Smooth muscle cell (in vitro differentiated cells): ENCODE data around the gene SGF29. TPM values are rescaled to one million over a fixed set of nuclear protein-coding genes. Genes with fewer than 3 reads are reported as not detected.
"Not testable (repeated sequence)": the region's sequence is repeated elsewhere in the genome, so short reads cannot be mapped to it uniquely, and the experiment has no call there.

Experiments used
- DNase-seq: peaks from one replicate; lab custom pipeline; 2025; ENCODE audit not compliant: unreplicated experiment; lab: John Stamatoyannopoulos, UW
- H2AFZ ChIP-seq: fragments of 200-600 bp; sonication (generic); 2 replicates; pipeline ENCODE4 v1.6.0; 2016; ENCODE audit warnings: antibody characterized with exemption, low read depth, mild to moderate bottlenecking
- H3F3A ChIP-seq: fragments of 200-600 bp; sonication (generic); 2 replicates; pipeline ENCODE4 v1.6.0; 2017; ENCODE audit warnings: antibody characterized with exemption, low read depth
- H3K27ac ChIP-seq: fragments of 200-600 bp; sonication (generic); 2 replicates; pipeline ENCODE4 v1.5.1; 2016; ENCODE audit warnings: low read depth, mild to moderate bottlenecking
- H3K27me3 ChIP-seq: fragments of 200-600 bp; sonication (generic); 2 replicates; pipeline ENCODE4 v1.6.1; 2016; ENCODE audit warnings: low read depth, mild to moderate bottlenecking
- H3K36me3 ChIP-seq: fragments of 200-600 bp; sonication (generic); 2 replicates; pipeline ENCODE4 v1.5.1; 2016; ENCODE audit warnings: low read depth
- H3K4me1 ChIP-seq: fragments of 200-600 bp; sonication (generic); 2 replicates; pipeline ENCODE4 v1.5.1; 2016; ENCODE audit warnings: low read depth
- H3K4me2 ChIP-seq: fragments of 200-600 bp; sonication (generic); 2 replicates; pipeline ENCODE4 v1.6.0; 2016; ENCODE audit warnings: mild to moderate bottlenecking
- H3K4me3 ChIP-seq: fragments of 200-600 bp; sonication (generic); 2 replicates; pipeline ENCODE4 v1.5.1; 2016; ENCODE audit warnings: mild to moderate bottlenecking
- H3K79me2 ChIP-seq: fragments of 200-600 bp; sonication (generic); 2 replicates; pipeline ENCODE4 v1.6.0; 2016; ENCODE audit warnings: low read depth, mild to moderate bottlenecking
- H3K9ac ChIP-seq: fragments of 200-600 bp; sonication (generic); 2 replicates; pipeline ENCODE4 v1.6.0; 2016; ENCODE audit warnings: low read depth
- H3K9me3 ChIP-seq: fragments of 200-600 bp; sonication (generic); replicated peaks from 2 replicates; pipeline ENCODE4 v1.5.1; 2016; ENCODE audit warnings: low read depth
- H4K20me1 ChIP-seq: fragments of 200-600 bp; sonication (generic); 2 replicates; pipeline ENCODE4 v1.6.0; 2016; ENCODE audit warnings: low read depth
- CTCF ChIP-seq: fragments of 200-600 bp; sonication (generic); IDR thresholded peaks from 2 replicates; pipeline ENCODE4 v1.5.1; 2017; ENCODE audit warnings: borderline replicate concordance, mild to moderate bottlenecking, antibody characterized with exemption; ENCODE audit not compliant: insufficient read depth, poor library complexity, severe bottlenecking
- WGBS: methylation state at CpG from one replicate; pipeline ENCODE4 v1.1.7; 2016; ENCODE audit warnings: low lambda C conversion rate; 5-methylcytosine and 5-hydroxymethylcytosine counted together
- polyA plus RNA-seq: library from polyadenylated mRNA; unstranded; fragments of >200 nt; fragmentation: Nextera tagmentation; extraction: Ambion mirVana; gene quantifications from 2 replicates; pipeline ENCODE4 v1.2.1, GENCODE V29; 2016
- total RNA-seq: library from RNA; depleted of rRNA; stranded (reverse); fragments of >200 nt; gene quantifications from 2 replicates; pipeline ENCODE4 v1.2.3, GENCODE V29; 2014

SGF29 gene
- total and polyA plus RNA-seq, 2 experiments from 2014 or later, result 5.7 to 9.4 TPM

DNA sequence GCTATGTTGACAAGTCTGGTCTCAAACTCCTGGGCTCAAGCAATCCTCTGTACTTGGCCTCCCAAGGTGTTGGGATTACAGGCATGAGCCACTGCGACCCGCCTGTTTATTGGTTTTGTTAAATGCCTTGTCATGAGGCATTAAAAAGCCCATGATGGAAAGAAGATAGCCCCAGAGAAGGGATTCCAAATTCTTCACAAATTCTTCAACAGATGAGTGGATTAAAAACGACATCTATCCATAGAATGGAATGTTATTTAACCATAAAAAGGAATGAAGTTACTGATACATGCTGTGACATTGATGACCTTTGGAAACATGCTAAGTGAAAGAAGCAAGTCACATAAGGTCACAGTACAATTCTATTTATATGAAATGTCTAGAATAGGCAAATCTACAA is 4.7 kb downstream of the SGF29 start:
- WGBS, result 71% methylated on average over 3 of the region's 3 CpGs

GRCh38 chr16:28561557-28562187 is 8.0 kb downstream of the SGF29 start:
- 75% methylated on average over 7 of the region's 7 CpGs for WGBS
- no peaks in the 10 kb centered on the region for H3K9me3 ChIP-seq

More for the DNA sequence above, 4.7 kb downstream of the SGF29 start:
- Histone ChIP-seq H3K27ac (no peak overlapping the region), H3F3A (no peaks in the 10 kb centered on the region), H3K9me3 (no peaks in the 10 kb centered on the region), H3K9ac (no peak overlapping the region), H3K36me3 (no peaks in the 10 kb centered on the region), H3K4me3 (no peak overlapping the region), H4K20me1 (no peaks in the 10 kb centered on the region), H2AFZ (no peak overlapping the region), H3K4me1 (peaks cover 3% of the 10 kb centered on the region), H3K27me3 (no peaks in the 10 kb centered on the region), H3K79me2 (no peaks in the 10 kb centered on the region), H3K4me2 (no peak overlapping the region)
- no peak for DNase-seq
- no peak for TF ChIP-seq CTCF

DNA sequence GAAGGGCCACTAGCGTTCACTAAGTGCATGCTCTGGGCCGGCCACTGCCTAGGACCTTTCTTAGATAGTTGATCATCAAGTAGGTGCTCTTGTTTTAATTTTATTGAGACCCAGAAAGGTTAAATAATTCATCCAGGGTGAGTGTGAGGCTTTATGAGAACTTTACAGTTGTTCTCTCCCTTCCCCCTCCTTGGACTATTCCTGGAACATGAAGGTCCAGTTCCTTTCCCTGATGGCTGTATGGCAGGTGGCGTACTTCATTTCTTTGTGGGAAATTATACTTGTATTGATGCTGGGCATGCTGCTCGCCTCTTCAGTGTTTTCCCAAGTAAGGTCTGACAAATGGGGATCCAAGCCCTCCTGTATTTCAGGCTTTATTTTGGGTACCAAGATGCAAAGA is 8.5 kb downstream of the SGF29 start:
- H3K4me1 ChIP-seq, result no peaks in the 10 kb centered on the region
- no peaks in the 10 kb centered on the region for H4K20me1 ChIP-seq
- no peaks in the 10 kb centered on the region for H3K27me3 ChIP-seq
- H3K4me2 ChIP-seq, result no peak overlapping the region
- H3K79me2 ChIP-seq, result peaks cover 4% of the 10 kb centered on the region
- TF ChIP-seq CTCF, result no peak
- DNase-seq, result no peak
- H3K4me3 ChIP-seq, result no peak overlapping the region
- H3K27ac ChIP-seq, result no peak overlapping the region
- WGBS, result 99% methylated on average over 4 of the region's 4 CpGs
- H3F3A ChIP-seq, result no peaks in the 10 kb centered on the region
- no peaks in the 10 kb centered on the region for H3K36me3 ChIP-seq
- peaks cover under 1% of the 10 kb centered on the region for H3K9me3 ChIP-seq
- H3K9ac ChIP-seq, result no peak overlapping the region
- no peak overlapping the region for H2AFZ ChIP-seq

More at GRCh38 chr16:28561557-28562187, 8.0 kb downstream of the SGF29 start:
- no peak overlapping the region for H2AFZ ChIP-seq
- no peak overlapping the region for H3K4me2 ChIP-seq
- no peaks in the 10 kb centered on the region for H3K27me3 ChIP-seq
- no peaks in the 10 kb centered on the region for H3K79me2 ChIP-seq
- H3F3A ChIP-seq, result no peaks in the 10 kb centered on the region
- no peak overlapping the region for H3K4me3 ChIP-seq
- H4K20me1 ChIP-seq, result no peaks in the 10 kb centered on the region
- no peak for TF ChIP-seq CTCF
- H3K36me3 ChIP-seq, result no peaks in the 10 kb centered on the region
- H3K9ac ChIP-seq, result no peak overlapping the region
- H3K4me1 ChIP-seq, result no peaks in the 10 kb centered on the region
- no peak for DNase-seq
- no peak overlapping the region for H3K27ac ChIP-seq

DNA sequence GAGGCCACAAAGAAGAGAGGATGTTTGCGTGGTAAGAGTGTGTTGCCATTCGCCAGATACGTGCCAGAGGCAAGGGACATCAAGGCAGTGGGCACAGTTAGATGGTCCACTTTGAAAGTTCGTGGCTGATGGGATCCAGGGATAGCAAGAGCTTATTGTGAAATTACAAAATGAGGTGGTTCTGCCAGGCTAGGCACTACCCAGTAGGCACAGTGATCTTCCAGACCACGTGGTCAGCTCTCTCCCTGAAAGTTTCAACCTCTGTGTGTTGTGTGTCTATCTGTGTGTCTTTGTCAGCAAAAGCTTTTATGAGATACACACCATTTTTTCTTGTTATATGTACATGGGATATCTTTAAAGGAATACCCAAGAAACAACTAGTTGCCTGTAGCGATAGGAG is 9.5 kb downstream of the SGF29 start:
- Histone ChIP-seq H4K20me1 (no peaks in the 10 kb centered on the region), H3K4me1 (no peaks in the 10 kb centered on the region), H3K9me3 (peaks cover 4% of the 10 kb centered on the region), H3K79me2 (peaks cover 5% of the 10 kb centered on the region), H3K4me2 (no peak overlapping the region), H3K27ac (no peak overlapping the region), H3K36me3 (no peaks in the 10 kb centered on the region), H2AFZ (no peak overlapping the region), H3K9ac (no peak overlapping the region), H3F3A (no peaks in the 10 kb centered on the region), H3K27me3 (no peaks in the 10 kb centered on the region), H3K4me3 (no peak overlapping the region)
- TF ChIP-seq CTCF, result no peak
- WGBS, result 94% methylated on average over 6 of the region's 6 CpGs
- DNase-seq, result no peak

DNA sequence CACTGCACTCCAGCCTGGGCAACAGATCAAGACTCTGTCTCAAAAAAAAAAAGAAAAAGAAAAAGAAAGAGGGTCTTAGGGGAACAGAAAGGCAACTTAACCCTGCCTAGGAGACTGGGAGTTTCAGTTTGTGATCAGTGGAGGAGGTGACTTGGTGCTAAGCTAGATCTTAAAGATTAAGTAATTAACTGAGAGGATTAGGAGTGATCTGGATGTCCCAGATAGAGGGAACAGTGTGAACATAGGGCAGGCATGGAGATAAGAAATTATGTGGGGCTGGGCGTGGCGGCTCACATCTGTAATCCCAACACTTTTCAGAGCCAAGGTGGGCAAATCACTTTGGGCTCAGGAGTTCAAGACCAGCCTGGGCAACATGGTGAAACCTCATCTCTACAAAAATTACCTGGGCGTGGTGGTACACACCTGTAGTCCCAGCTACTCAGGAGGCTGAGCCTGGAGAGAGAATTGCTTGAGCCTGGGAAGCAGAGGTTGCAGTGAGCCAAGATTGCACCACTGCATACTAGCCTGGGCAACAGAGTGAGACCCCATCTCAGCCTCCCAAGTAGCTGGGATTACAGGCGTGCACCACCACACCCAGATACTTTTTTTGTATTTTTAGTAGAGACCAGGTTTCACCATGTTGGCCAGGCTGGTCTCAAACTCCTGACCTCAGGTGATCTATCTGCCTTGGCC is 12.7 kb downstream of the SGF29 start:
- H3K36me3 ChIP-seq, H4K20me1 ChIP-seq, H3K4me3 ChIP-seq, H3K4me2 ChIP-seq, DNase-seq, H3K9me3 ChIP-seq, H3K4me1 ChIP-seq, H3K27ac ChIP-seq, H3K27me3 ChIP-seq, H3K79me2 ChIP-seq, H2AFZ ChIP-seq, H3K9ac ChIP-seq, H3F3A ChIP-seq: not testable (repeated sequence)
- 99% methylated on average over 4 of the region's 4 CpGs for WGBS
